ENCODE data around the gene NANS. TPM values are rescaled to one million over a fixed set of nuclear protein-coding genes. Genes with fewer than 3 reads are reported as not detected.
"Not testable (repeated sequence)": the region's sequence is repeated elsewhere in the genome, so short reads cannot be mapped to it uniquely, and the experiment has no call there.

The NANS gene
- total RNA-seq, 4 donors from 2014 or later = 28.5 to 68.8 (median 53.6) TPM

GRCh38 chr9:98018347-98018746 lies 38.2 kb upstream of the NANS start:
- Histone ChIP-seq H3K36me3 (peaks cover 24 to 29% of the 10 kb centered on the region in 2 donors), H3K4me1 (peaks cover 33 to 38% of the 10 kb centered on the region in 2 donors), H3K9me3 (no peaks in the 10 kb centered on the region), H3K27me3 (no peaks in the 10 kb centered on the region), H3K4me3 (replicated peaks in 1 of 3) (no peak overlapping the region), H3K27ac (no peak overlapping the region)
- TF ChIP-seq, protein P1, sequence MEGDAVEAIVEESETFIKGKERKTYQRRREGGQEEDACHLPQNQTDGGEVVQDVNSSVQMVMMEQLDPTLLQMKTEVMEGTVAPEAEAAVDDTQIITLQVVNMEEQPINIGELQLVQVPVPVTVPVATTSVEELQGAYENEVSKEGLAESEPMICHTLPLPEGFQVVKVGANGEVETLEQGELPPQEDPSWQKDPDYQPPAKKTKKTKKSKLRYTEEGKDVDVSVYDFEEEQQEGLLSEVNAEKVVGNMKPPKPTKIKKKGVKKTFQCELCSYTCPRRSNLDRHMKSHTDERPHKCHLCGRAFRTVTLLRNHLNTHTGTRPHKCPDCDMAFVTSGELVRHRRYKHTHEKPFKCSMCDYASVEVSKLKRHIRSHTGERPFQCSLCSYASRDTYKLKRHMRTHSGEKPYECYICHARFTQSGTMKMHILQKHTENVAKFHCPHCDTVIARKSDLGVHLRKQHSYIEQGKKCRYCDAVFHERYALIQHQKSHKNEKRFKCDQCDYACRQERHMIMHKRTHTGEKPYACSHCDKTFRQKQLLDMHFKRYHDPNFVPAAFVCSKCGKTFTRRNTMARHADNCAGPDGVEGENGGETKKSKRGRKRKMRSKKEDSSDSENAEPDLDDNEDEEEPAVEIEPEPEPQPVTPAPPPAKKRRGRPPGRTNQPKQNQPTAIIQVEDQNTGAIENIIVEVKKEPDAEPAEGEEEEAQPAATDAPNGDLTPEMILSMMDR (IDR thresholded peaks at IDR 0.05) = no peak
- no peak for TF ChIP-seq POLR2A (IDR thresholded peaks at IDR 0.05)
- intact Hi-C loops (cut with DNase I) = no loop called here
- WGBS, 2 donors = 88 to 93% methylated on average over 5 of the region's 5 CpGs
- DNase-seq = no peak

DNA sequence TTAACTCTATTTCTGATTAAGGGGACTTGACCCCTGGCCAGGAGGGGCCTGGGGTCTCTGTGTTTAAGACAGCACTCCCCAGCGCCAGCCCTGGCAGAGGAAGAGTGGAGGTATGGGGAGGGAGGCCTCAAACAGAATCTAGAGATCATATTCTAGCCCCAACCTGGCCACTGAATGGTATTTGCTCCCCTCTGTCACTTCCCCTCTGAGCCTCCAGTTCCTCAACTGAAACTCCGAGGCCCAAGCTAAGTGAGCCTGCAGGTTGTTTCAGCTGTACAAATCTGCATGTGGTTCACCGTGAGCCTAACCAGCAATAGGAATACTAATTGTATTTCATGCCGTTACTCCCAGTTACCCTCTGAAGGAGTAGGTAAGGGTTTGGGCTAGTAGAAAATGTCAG lies 37.4 kb upstream of the NANS start:
- Histone ChIP-seq H3K4me3 (replicated peaks in 1 of 3) (no peak overlapping the region), H3K27me3 (no peaks in the 10 kb centered on the region), H3K4me1 (peaks cover 33 to 43% of the 10 kb centered on the region in 2 donors), H3K27ac (peak overlapping the region in 1 of 3 donors; percentile 8), H3K36me3 (peaks cover 22 to 23% of the 10 kb centered on the region in 2 donors), H3K9me3 (no peaks in the 10 kb centered on the region)
- WGBS, 2 donors = 83 to 97% methylated on average over 4 of the region's 4 CpGs
- no peak for DNase-seq
- TF ChIP-seq, protein P1 (IDR thresholded peaks at IDR 0.05) = no peak
- no peak for TF ChIP-seq POLR2A (IDR thresholded peaks at IDR 0.05)
- intact Hi-C loops (cut with DNase I) = no loop called here

- H3K36me3 ChIP-seq = peaks cover 15 to 17% of the 10 kb centered on the region in 2 donors
- not testable (repeated sequence) for H3K9me3 ChIP-seq
Observed at GRCh38 chr9:98019869-98020268, 36.7 kb upstream of the NANS start.

GRCh38 chr9:98020476-98021145 lies 35.9 kb upstream of the NANS start:
- Histone ChIP-seq H3K4me3 (replicated peaks in 1 of 3) (no peak overlapping the region), H3K27me3 (no peaks in the 10 kb centered on the region), H3K4me1 (peaks cover 33 to 43% of the 10 kb centered on the region in 2 donors), H3K27ac (peak overlapping the region; percentile 81 to 91 (median 89)), H3K9me3 (no peaks in the 10 kb centered on the region), H3K36me3 (peaks cover 11 to 13% of the 10 kb centered on the region in 2 donors)
- WGBS, 2 donors = 39 to 48% methylated on average over 7 to 8 of the region's 8 CpGs
- intact Hi-C loops (cut with DNase I) = no loop called here
- peak; percentile 92 to 95 for DNase-seq
- TF ChIP-seq, protein P1 (IDR thresholded peaks at IDR 0.05) = peak in 2 of 6 experiments; percentile 7 to 25
- no peak for TF ChIP-seq POLR2A (IDR thresholded peaks at IDR 0.05)

More at GRCh38 chr9:98019869-98020268, 36.7 kb upstream of the NANS start:
- intact Hi-C loops (cut with DNase I); DNase-seq; H3K4me3 ChIP-seq (replicated peaks in 1 of 3); H3K27me3 ChIP-seq: not testable (repeated sequence)
- 84 to 86% methylated on average over 5 of the region's 5 CpGs for WGBS, 2 donors
- H3K4me1 ChIP-seq = peaks cover 33 to 43% of the 10 kb centered on the region in 2 donors
- H3K27ac ChIP-seq = peak overlapping the region; percentile 37 to 89 (median 62)

GRCh38 chr9:98021306-98022040 lies 35.1 kb upstream of the NANS start:
- peak; percentile 98 for DNase-seq
- Histone ChIP-seq H3K4me3 (replicated peaks in 1 of 3) (no peak overlapping the region), H3K27me3 (no peaks in the 10 kb centered on the region), H3K9me3 (no peaks in the 10 kb centered on the region), H3K27ac (peak overlapping the region; percentile 87 to 91 (median 89)), H3K36me3 (peaks cover 11 to 13% of the 10 kb centered on the region in 2 donors), H3K4me1 (peaks cover 33 to 43% of the 10 kb centered on the region in 2 donors)
- intact Hi-C loops (cut with DNase I) = no loop called here
- TF ChIP-seq, protein P1 (IDR thresholded peaks at IDR 0.05) = no peak
- peak in 1 of 2 donors; percentile 14 for TF ChIP-seq POLR2A (IDR thresholded peaks at IDR 0.05)
- 40% methylated on average over 8 of the region's 8 CpGs for WGBS, 2 donors

Measured in thyroid gland (tissue), 4 donors.